Trophoblast cell (in vitro differentiated cells and primary cell): ENCODE results near the gene GAB2.

Source experiments
- DNase-seq, 2 donors: peaks; one replicate each; pipeline ENCODE4 v3.0.0-alpha.2; 2016
- H2AFZ ChIP-seq: 2 replicates; pipeline ENCODE4 v1.6.1; 2013; ENCODE audit warnings: low read length, moderate library complexity, mild to moderate bottlenecking; ENCODE audit not compliant: insufficient read depth, poor library complexity
- H2AK5ac ChIP-seq: 2 replicates; pipeline ENCODE4 v1.6.1; 2013; ENCODE audit warnings: mild to moderate bottlenecking, low read length
- H2BK120ac ChIP-seq: 2 replicates; pipeline ENCODE4 v1.6.1; 2013; ENCODE audit warnings: low read length, mild to moderate bottlenecking, moderate library complexity; ENCODE audit not compliant: insufficient read depth, poor library complexity
- H2BK12ac ChIP-seq: 2 replicates; pipeline ENCODE4 v1.6.1; 2013; ENCODE audit warnings: mild to moderate bottlenecking, low read length, moderate library complexity
- H2BK5ac ChIP-seq: 2 replicates; pipeline ENCODE4 v1.6.1; 2013; ENCODE audit warnings: low read length, low read depth, moderate library complexity, mild to moderate bottlenecking; ENCODE audit not compliant: poor library complexity
- H3K14ac ChIP-seq: 2 replicates; pipeline ENCODE4 v1.6.1; 2013; ENCODE audit warnings: mild to moderate bottlenecking, low read length
- H3K18ac ChIP-seq: 2 replicates; pipeline ENCODE4 v1.6.1; 2013; ENCODE audit warnings: mild to moderate bottlenecking, low read length
- H3K23ac ChIP-seq: 2 replicates; pipeline ENCODE4 v1.6.1; 2013; ENCODE audit warnings: low read length
- H3K27ac ChIP-seq: 2 replicates; pipeline ENCODE4 v1.5.1; 2013; ENCODE audit warnings: low read depth, mild to moderate bottlenecking, inconsistent platforms, low read length, moderate library complexity
- H3K27me3 ChIP-seq: 2 replicates; pipeline ENCODE4 v1.6.1; 2013; ENCODE audit warnings: inconsistent platforms, mild to moderate bottlenecking, low read length, moderate library complexity; ENCODE audit not compliant: insufficient read depth
- H3K36me3 ChIP-seq, 2 experiments: 1 replicate in 1 of 2; 2 replicates in 1 of 2; pipeline ENCODE4 v1.6.1; 2013; ENCODE audit warnings: low read length in 2 of 2, mild to moderate bottlenecking in 2 of 2, moderate library complexity in 1 of 2; ENCODE audit not compliant: insufficient read depth in 2 of 2, control insufficient read depth in 1 of 2
- H3K4ac ChIP-seq: 2 replicates; pipeline ENCODE4 v1.6.1; 2013; ENCODE audit warnings: low read depth, mild to moderate bottlenecking, low read length, moderate library complexity
- H3K4me1 ChIP-seq, 2 experiments: 1 replicate in 1 of 2; 2 replicates in 1 of 2; pipeline ENCODE4 v1.6.1; 2013; ENCODE audit warnings: low read length in 2 of 2, mild to moderate bottlenecking in 2 of 2, moderate library complexity in 1 of 2; ENCODE audit not compliant: insufficient read depth in 2 of 2, control insufficient read depth in 1 of 2
- H3K4me2 ChIP-seq: 2 replicates; pipeline ENCODE4 v1.6.1; 2013; ENCODE audit warnings: inconsistent platforms, mild to moderate bottlenecking, low read length, moderate library complexity
- H3K4me3 ChIP-seq: 2 replicates; pipeline ENCODE4 v1.5.1; 2013; ENCODE audit warnings: mild to moderate bottlenecking, low read depth, low read length, inconsistent platforms
- H3K79me1 ChIP-seq: one replicate; pipeline ENCODE4 v1.6.1; 2013; ENCODE audit warnings: low read length
- H3K79me2 ChIP-seq: 2 replicates; pipeline ENCODE4 v1.6.1; 2013; ENCODE audit warnings: low read length, mild to moderate bottlenecking; ENCODE audit not compliant: control insufficient read depth, insufficient read depth, poor library complexity
- H3K9ac ChIP-seq: 2 replicates; pipeline ENCODE4 v1.6.1; 2013; ENCODE audit warnings: mild to moderate bottlenecking, low read length
- H3K9me3 ChIP-seq: 2 replicates; pipeline ENCODE4 v1.6.1; 2013; ENCODE audit warnings: low read depth, mild to moderate bottlenecking, control low read depth, inconsistent platforms, low read length; ENCODE audit not compliant: insufficient read depth
- H4K12ac ChIP-seq: 2 replicates; pipeline ENCODE4 v1.6.1; 2013; ENCODE audit warnings: low read depth, mild to moderate bottlenecking, low read length, moderate library complexity
- H4K8ac ChIP-seq: 2 replicates; pipeline ENCODE4 v1.6.1; 2013; ENCODE audit warnings: low read depth, mild to moderate bottlenecking, low read length, moderate library complexity
- H4K91ac ChIP-seq: one replicate; pipeline ENCODE4 v1.6.1; 2013; ENCODE audit warnings: low read depth, mild to moderate bottlenecking, low read length, moderate library complexity
- WGBS: extraction: QIAGEN DNeasy Blood & Tissue Kit; methylation state at CpG from one replicate; pipeline ENCODE4 v1.1.7; 2013; ENCODE audit warnings: missing lambda C conversion rate; ENCODE audit not compliant: insufficient read length, insufficient coverage; ENCODE audit errors: extremely low coverage; 5-methylcytosine and 5-hydroxymethylcytosine counted together

The GAB2 gene

GRCh38 chr11:78171951-78172350 is 245.7 kb downstream of the GAB2 start:
- Histone ChIP-seq H3K14ac (peak overlapping the region; percentile 7), H4K12ac (no peak overlapping the region), H3K4me1 (peaks cover 20 to 22% of the 10 kb centered on the region in 2 experiments), H3K4me3 (no peak overlapping the region), H3K23ac (no peak overlapping the region), H3K4ac (no peak overlapping the region), H3K9ac (no peak overlapping the region), H3K9me3 (no peaks in the 10 kb centered on the region), H3K36me3 (peaks cover 28 to 38% of the 10 kb centered on the region in 2 experiments), H3K79me2 (peaks cover 6% of the 10 kb centered on the region), H4K8ac (no peak overlapping the region), H2BK12ac (peak overlapping the region; percentile 46), H2BK120ac (no peak overlapping the region), H3K27me3 (no peaks in the 10 kb centered on the region), H4K91ac (peak overlapping the region; percentile 58), H3K27ac (no peak overlapping the region), H2AFZ (no peak overlapping the region), H3K79me1 (peaks cover 27% of the 10 kb centered on the region), H2AK5ac (no peak overlapping the region), H3K4me2 (no peak overlapping the region), H3K18ac (no peak overlapping the region), H2BK5ac (no peak overlapping the region)
- WGBS: no CpG with 5 or more reads among the region's 6 CpGs
- DNase-seq: no peak

- no peaks in the 10 kb centered on the region for H3K27me3 ChIP-seq
- H3K4ac ChIP-seq: no peak overlapping the region
- H3K4me3 ChIP-seq: no peak overlapping the region
- H3K9me3 ChIP-seq: no peaks in the 10 kb centered on the region
- no peak overlapping the region for H2BK120ac ChIP-seq
- H2BK5ac ChIP-seq: no peak overlapping the region
- H3K36me3 ChIP-seq: peaks cover 19 to 30% of the 10 kb centered on the region in 2 experiments
- H4K8ac ChIP-seq: peak overlapping the region; percentile 2
- H4K91ac ChIP-seq: peak overlapping the region; percentile 68
- no peak overlapping the region for H3K14ac ChIP-seq
- H3K23ac ChIP-seq: no peak overlapping the region
- peaks cover 35% of the 10 kb centered on the region for H3K79me1 ChIP-seq
- H4K12ac ChIP-seq: no peak overlapping the region
- no peak overlapping the region for H2AFZ ChIP-seq
- H3K4me1 ChIP-seq: peaks cover 27% of the 10 kb centered on the region in 2 experiments
- peak overlapping the region; percentile 0 for H2BK12ac ChIP-seq
- no CpG with 5 or more reads among the region's 7 CpGs for WGBS
- H2AK5ac ChIP-seq: no peak overlapping the region
- no peak overlapping the region for H3K9ac ChIP-seq
- H3K27ac ChIP-seq: no peak overlapping the region
- no peak for DNase-seq
- H3K4me2 ChIP-seq: no peak overlapping the region
- H3K18ac ChIP-seq: no peak overlapping the region
- H3K79me2 ChIP-seq: peaks cover 6% of the 10 kb centered on the region
Observed at GRCh38 chr11:78170874-78171549, 246.6 kb downstream of the GAB2 start.

DNA sequence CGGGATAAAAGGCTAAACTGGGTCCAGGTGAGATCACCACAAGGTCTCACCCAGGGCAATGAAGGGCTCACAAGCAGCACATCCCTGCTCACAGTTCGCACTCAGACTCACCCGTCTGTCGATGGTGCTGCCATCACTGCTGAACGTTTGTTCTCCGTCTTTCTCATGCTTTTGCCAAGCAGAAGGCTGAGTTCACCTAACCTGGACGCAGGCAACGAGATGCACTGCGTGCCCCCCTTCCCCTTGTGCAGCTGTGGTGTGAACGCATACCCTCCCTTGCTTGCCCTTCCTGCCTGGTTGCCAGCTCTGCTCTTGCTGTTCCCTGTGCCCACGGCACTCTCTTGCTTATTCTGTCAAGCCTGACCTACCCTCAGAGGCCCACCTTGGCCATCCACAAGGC is 247.2 kb downstream of the GAB2 start:
- Histone ChIP-seq H3K4me1 (peaks cover 27% of the 10 kb centered on the region in 2 experiments), H3K9me3 (no peaks in the 10 kb centered on the region), H3K9ac (no peak overlapping the region), H3K23ac (no peak overlapping the region), H3K14ac (no peak overlapping the region), H3K36me3 (peaks cover 19 to 30% of the 10 kb centered on the region in 2 experiments), H4K8ac (peak overlapping the region; percentile 2), H3K4ac (no peak overlapping the region), H3K4me3 (no peak overlapping the region), H2BK5ac (no peak overlapping the region), H2BK12ac (peak overlapping the region; percentile 0), H3K79me1 (peaks cover 35% of the 10 kb centered on the region), H3K4me2 (no peak overlapping the region), H4K91ac (peak overlapping the region; percentile 68), H3K79me2 (peaks cover 6% of the 10 kb centered on the region), H3K27ac (no peak overlapping the region), H2BK120ac (no peak overlapping the region), H2AFZ (no peak overlapping the region), H4K12ac (no peak overlapping the region), H3K18ac (no peak overlapping the region), H2AK5ac (peak overlapping the region; percentile 2), H3K27me3 (no peaks in the 10 kb centered on the region)
- DNase-seq: no peak
- WGBS: no CpG with 5 or more reads among the region's 11 CpGs

DNA sequence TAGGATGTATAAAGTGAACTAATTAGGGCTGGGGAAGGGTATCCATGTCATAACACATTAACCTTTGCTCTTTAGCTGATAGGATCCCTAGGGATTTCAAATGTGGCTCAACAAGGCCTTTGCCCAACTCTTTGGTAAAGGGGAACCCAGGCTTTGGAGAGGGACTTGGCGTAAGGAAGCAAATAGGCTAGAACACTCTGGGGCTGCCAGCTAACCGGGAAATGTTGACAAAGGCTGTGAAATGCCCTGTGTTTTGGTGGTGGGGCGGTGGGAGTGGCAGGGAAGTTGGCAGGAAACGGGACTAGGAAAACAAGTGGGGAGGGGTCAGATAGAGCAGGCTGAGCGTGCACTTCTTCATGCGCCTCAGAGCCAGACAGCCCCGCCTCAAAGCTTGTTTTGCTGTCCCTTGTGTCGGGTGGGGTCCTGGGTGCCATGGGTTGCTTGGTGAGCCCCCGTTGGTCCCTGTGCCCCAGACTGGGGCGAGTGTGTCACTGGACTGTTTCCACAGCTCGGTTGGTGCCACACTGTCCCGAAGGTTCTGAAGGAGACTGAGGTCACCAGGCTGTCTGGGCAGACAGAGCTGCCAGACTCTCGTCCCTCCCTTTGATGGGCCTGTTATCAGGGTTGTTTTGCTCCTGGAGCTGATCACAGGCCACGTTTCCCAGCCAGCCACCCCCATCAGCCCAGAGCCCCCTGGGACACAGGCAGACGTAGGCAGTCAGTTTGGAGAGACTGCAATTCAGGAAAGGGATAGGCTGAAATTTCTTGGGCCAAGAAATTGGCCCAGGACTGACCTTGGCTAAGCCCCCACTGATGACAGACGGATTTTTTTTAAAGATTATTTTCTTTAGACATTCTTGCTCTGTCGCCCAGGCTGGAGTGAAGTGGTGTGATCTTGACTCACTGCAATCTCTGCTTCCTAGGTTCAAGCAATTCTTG is 248.8 kb downstream of the GAB2 start:
- Histone ChIP-seq H3K4me1 (peaks cover 27% of the 10 kb centered on the region in 2 experiments), H3K4me2 (no peak overlapping the region), H3K4ac (peak overlapping the region; percentile 37), H4K91ac (peak overlapping the region; percentile 97), H4K12ac (peak overlapping the region; percentile 8), H2BK12ac (peak overlapping the region; percentile 97), H3K9ac (no peak overlapping the region), H3K36me3 (peaks cover 13 to 23% of the 10 kb centered on the region in 2 experiments), H3K23ac (no peak overlapping the region), H3K27ac (peak overlapping the region; percentile 76), H3K14ac (peak overlapping the region; percentile 85), H3K27me3 (no peaks in the 10 kb centered on the region), H2BK5ac (peak overlapping the region; percentile 86), H4K8ac (peak overlapping the region; percentile 40), H2AK5ac (peak overlapping the region; percentile 38), H3K18ac (peak overlapping the region; percentile 1), H3K9me3 (no peaks in the 10 kb centered on the region), H3K79me1 (peaks cover 37% of the 10 kb centered on the region), H3K4me3 (no peak overlapping the region), H2AFZ (peak overlapping the region; percentile 65), H2BK120ac (peak overlapping the region; percentile 67), H3K79me2 (peaks cover 6% of the 10 kb centered on the region)
- no CpG with 5 or more reads among the region's 17 CpGs for WGBS
- no peak for DNase-seq
